AG08396 (cell line): ENCODE data around the gene PDLIM3.
A peak's percentile ranks its signal among the peaks of the same experiment; 100 is the strongest.

ENCODE experiments used
- DNase-seq: peaks from one replicate; pipeline ENCODE4 v3.0.0; 2012; ENCODE audit warnings: low spot score, mixed read lengths

Gene PDLIM3

DNA sequence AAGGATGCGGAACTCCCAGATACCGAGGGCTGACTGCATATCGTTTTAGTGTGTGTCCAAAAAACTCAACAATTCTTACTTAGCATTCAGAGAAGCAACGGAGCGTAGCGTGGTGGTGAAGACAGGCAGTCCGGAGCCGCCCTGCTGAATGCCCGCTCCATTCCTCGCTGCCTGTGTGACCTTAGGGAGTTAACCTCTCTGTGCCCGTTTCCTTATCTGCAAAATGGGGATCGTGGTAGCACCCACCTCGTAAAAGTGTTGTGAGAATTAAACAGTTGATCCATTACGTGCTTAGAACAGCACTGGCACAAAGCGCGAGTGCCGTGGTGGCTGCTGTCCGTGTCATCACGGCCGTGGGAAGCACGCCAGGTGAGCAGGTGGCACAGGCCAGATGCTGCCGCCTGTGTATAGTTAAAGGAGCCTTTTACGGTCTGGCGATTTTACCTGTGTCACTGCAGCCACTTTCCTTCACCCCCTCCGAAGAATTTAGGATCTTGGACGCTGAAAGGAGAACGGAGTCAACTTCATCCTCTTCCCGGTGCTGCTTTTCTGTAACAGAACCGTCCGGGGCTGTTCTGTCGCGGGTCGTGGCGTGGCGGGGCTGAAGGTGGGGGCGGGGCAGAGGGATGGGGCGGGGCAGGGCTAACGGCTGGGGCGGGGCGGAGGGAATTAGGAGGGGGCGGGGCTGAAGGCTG, 64.7 kb downstream of the PDLIM3 start:
- DNase-seq = peak; percentile 29

- DNase-seq = no peak
These were observed 65.6 kb downstream of the PDLIM3 start for GRCh38 chr4:185469580-185470154.

DNA sequence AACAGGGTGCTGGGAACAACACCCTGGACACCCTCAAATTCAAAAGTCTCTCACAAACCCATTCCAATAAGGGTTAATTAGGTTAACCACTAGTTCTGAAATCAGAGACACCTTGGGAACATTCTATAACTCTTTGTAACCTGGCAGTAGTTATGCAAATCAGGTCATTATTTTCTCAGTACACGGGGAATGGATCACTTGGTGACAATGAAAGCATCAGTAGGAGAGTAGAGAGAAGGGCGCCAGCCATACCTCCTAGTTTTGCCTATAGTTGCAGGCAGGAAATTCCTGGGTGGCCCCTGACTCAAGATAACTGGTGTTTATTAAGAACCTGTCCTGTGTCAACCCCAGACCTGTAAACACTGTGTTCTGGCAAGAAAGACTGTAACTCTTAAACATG, 66.3 kb downstream of the PDLIM3 start:
- no peak for DNase-seq

GRCh38 chr4:185467991-185468390, 67.3 kb downstream of the PDLIM3 start:
- no peak for DNase-seq

- no peak for DNase-seq
These were observed 68.2 kb downstream of the PDLIM3 start for GRCh38 chr4:185467101-185467500.

- no peak for DNase-seq
These were observed 69.6 kb downstream of the PDLIM3 start for GRCh38 chr4:185465707-185466106.

- DNase-seq = no peak
These were observed 70.4 kb downstream of the PDLIM3 start for GRCh38 chr4:185464887-185465286.

DNA sequence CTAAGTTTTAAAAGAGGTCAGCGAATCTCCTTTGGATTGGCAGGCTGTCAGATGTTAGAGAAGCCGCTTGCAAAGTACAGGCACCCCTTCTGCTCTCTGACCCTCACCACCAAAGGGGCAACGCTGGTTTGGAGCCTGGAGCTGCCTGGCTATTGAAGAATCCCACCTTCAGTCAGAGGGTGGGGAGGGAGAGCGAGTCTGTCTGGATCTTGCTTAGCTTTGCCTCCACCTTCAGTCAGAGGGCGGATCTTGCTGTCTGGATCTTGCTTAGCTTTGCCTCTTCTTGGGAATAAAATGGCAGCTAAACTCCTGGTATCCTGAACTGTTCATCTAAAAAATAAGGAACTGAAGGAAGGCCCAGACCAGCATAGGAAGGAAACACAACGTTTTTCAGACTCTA, 71.1 kb downstream of the PDLIM3 start:
- no peak for DNase-seq

DNA sequence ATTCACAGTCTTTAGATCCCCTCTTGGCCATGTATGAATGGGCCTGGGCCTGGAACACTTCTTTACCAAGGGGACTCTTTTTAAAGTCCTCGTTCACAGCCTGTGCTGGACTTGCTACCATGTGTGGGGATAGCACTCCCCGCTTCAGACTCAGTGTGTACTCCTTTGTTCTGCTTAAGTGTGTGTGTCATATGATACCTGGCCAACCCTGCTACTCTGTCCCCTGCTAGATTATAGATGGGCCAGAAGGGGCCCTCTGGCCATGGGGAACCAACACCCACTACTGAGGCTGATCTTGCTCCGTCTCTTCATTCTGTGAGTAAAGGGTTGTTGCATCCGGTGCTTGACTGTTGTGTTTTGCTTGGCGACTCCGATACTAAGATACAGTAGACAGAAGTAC, 71.8 kb downstream of the PDLIM3 start:
- DNase-seq = no peak

DNA sequence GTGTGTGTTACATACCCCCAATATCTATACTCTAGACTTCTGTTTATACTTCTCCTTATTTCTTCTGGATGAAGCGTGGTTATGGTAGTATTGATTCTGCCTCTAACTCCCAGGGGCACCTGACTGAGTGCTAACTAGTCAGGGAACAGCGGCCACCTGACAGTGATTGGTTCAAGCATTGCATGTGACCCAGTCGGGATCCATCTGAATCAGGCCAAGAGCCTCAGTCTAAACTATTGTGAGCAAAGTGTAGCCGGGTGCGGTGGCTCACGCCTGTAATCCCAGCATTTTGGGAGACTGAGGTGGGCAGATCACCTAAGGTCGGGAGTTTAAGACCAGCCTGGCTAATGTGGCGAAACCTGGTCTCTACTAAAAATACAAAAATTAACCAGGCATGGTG, 73.7 kb downstream of the PDLIM3 start:
- no peak for DNase-seq

DNA sequence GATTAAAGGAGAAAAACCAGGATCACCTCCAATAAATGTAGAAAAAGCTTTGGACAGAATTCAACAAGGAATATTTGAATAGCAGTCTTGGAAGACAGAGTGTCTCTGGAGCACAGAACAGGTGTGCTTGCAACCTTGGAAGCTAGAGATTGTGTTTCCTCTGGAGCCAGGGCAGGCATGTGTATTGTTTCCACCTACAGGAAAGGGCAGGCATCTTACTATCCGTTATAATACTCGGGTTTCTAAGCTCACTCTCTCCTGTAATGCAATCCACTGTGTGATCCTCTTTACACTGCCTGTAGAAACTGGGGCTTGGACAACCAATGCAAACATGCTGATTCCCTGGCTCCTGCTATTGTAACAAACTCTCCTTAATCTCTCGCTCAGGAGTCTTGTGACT, 78.2 kb downstream of the PDLIM3 start:
- DNase-seq = no peak

GRCh38 chr4:185456131-185456530, 79.2 kb downstream of the PDLIM3 start:
- DNase-seq = no peak
